GM18502 (cell line): ENCODE data around the gene WDR20.
"Not testable (repeated sequence)": the region's sequence is repeated elsewhere in the genome, so short reads cannot be mapped to it uniquely, and the experiment has no call there.

Experiments
- ATAC-seq: cut with Tn5 transposase; IDR thresholded peaks from one replicate; pipeline ENCODE4 v1.9.1; 2021; ENCODE audit warnings: mild to moderate bottlenecking; ENCODE audit not compliant: unreplicated experiment, poor library complexity

Gene WDR20

DNA sequence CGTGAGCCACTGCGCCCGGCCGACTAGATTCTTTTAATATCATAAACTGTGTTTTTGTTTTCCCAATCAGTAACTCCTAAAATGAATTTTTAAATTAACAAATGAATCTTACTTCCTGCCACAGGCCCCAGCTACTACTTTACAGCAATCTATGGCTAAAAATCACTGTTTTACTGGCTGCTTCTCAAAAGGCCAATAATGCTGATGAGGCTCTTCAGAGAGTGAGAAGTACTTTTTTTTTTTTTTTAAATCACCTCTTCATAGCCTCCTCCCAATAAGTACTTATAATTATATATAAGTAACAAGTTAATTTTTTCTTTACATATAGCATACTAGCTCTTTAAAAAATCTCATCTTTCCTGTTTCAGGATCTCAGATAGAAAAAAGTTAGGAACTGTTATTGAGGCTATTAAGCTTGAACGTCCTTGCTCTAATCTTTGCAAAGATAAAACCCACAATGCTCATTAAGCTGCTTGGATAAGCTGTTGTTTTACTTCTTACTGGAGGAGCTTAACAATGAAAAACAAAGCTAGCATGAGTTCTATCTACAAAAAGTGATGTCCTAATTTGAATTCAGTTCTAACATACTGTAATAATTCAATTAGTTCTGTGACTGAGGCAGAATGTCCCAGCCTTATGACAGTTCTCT, 12.8 kb upstream of the WDR20 start:
- ATAC-seq = no peak

DNA sequence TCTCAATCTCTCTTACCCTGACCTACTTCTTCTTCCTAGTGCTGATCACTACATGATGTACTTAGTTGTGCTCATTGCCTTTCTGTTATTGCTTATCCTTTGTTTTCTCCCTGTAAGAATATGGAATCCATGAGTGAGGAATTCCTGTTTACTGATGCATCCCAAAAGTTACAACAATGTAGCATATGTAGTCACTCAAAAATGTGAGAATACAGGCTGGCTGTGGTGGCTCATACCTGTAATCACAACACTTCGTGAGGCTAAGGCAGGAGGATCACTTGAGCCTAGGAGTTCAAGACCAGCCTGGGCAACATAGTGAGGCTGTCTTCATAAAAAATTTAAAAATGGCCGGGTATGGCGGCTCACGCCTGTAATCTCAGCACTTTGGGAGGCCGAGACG, 8.0 kb upstream of the WDR20 start:
- ATAC-seq = no peak

DNA sequence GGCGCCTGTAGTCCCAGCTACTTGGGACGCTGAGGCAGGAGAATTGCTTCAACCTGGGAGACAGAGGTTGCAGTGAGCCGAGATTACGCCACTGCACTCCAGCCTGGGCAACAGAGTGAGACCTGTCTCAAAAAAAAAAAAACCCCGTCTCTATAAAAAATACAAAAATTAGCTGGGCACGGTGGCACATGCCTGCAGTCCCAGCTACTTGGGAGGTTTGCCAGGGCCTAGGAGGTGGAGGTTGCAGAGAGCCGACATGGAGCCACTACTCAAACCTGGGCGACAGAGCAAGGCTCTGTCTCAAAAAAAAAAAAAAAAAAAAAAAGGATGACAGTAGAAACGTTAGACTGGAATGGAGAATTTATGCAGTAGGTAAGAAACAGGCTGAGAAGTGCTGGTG, 5.7 kb upstream of the WDR20 start:
- not testable (repeated sequence) for ATAC-seq

DNA sequence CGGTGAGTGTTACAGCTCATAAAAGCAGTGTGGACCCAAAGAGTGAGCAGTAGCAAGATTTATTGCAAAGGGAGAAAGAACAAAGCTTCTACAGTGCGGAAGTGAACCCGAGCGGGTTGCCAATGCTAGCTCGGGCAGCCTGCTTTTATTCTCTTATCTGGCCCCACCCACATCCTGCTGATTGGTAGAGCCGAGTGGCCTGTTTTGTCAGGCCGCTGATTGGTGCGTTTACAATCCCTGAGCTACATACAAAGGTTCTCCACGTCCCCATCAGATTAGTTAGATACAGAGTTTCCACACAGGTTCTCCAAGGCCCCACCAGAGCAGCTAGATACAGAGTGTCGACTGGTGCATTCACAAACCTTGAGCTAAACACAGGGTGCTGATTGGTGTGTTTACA, 5.0 kb upstream of the WDR20 start:
- ATAC-seq = not testable (repeated sequence)

DNA sequence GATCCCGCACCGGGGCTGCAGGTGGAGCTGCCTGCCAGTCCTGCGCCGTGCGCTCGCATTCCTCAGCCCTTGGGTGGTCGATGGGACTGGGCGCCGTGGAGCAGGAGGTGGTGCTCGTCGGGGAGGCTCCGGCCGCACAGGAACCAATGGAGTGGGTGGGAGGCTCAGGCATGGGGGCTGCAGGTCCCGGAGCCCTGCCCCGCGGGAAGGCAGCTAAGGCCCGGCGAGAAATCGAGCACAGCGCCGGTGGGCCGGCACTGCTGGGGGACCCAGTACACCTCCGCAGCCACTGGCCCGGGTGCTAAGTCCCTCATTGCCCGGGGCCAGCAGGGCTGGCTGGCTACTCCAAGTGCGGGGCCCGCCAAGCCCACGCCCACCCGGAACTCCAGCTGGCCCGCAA, 4.2 kb upstream of the WDR20 start:
- not testable (repeated sequence) for ATAC-seq

DNA sequence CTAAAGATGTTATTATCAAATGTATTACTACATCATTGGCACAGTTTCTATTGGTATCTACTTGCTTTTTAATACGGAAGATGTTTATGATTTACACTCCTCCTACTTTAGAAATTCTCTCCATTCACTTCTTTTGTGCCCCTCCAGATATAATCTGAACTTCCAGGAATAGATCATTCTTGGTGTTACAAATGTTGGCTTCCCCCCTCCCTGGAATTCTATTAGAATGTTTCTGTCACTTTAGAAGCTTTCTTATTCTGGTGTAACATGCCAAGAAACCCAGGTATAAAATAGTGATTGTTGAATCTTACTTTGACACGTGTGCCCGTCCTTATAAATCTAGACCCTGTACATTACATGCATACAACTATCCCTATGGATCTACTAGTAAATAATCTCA, 1.2 kb upstream of the WDR20 start:
- ATAC-seq = no peak

DNA sequence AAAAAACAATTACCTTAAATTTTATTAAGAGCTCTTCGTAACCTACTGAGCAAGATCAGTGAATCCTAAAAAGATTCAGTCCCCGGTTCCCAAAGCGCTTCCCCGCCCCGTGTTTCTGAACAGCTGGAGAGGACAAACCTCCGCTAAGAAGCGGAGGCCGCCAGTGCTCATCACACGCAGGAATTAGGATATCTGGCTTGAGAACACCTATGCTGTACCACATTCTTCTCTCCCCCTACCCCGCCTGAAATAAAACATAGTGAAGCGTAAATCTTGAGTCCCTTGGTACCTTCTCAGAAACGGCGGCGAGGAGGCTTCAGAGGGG, 774 bp upstream of the WDR20 start:
- ATAC-seq = no peak

DNA sequence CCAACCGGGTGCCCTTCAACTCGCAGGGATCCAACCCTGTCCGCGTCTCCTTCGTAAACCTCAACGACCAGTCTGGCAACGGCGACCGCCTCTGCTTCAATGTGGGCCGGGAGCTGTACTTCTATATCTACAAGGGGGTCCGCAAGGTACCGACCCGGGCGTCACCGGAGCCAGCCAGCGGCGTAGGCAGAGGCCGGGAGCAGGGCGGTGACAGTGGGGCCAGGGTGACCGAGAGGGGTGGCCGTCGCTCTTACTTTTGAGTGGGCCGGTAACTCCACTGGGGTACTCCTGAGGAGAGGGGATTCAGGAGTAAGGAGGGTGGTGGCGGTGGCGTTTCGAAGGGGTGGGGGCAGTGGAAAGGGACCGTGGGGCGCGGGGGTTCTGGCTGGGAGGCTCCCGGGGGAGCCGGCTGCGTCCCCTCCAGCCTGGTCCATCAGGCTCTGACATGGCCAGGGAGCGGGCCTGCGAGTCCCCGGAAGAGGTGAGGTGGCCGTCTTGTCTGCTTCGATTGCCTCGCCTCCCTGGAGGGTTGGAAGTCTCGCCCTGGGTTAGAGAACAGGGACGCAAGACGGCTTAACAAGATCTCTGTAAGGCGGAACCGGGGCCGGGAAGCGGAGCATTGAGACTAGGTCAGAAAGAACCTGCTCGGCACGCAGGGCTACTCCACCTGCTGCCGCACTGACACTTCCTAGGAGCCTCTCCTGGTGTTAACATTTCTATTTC, 491 bp downstream of the WDR20 start:
- ATAC-seq = peak; percentile 21

DNA sequence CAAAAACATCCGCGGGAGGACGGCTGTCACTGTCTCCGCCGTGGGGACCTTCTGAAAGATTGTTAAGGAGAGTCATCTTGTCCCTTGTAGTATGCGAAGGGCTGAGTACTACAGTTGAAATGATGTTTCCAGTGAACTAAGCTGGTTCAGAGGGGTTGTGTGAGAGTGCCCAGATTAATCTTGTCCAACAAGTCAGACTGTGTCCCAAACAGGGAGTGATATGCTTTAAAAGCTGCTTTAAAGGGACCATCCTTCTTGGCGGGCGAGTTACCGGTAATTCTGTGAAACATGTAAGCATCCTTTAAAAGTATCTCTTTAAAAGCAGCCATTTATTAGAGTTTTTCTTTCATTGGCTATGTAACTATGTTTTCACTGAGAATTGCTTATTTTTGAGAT, 1.1 kb downstream of the WDR20 start:
- ATAC-seq = no peak

DNA sequence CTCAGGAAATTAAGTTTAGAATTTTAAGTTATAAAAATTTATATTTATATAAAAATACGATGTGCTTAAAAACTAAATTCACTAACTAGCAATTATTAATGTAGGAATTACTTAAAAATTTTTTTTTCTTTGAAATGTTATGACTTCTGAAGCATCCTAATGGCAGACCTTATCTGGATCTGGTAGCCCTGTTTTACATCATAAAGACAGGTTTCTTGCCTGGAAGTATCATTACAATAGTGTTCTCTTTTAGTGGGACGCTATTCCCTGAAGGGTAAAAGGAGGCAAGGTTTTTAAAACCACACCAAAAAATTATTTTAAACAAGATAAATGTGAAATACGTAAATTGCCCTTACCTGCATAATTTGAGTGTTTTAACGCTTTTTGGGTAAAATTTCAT, 2.1 kb downstream of the WDR20 start:
- no peak for ATAC-seq

DNA sequence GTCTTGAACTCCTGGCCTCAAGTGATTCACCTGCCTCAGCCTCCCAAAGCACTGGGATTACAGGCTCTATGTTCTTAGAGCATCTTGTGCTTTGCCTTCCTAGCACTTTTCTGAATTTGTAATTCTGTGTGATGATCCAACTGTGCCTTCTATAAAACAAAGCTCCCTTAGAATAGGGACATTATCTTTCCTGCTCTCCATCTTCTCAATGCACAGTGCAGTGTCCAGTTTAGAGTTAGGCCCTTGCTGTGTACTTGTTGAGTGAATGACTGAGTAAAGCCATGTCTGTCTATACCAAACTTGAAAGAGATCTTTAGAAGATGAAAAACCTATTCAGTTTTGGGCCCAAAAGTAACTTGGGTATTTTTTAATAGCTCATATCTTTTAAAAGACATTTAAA, 5.2 kb downstream of the WDR20 start:
- no peak for ATAC-seq

DNA sequence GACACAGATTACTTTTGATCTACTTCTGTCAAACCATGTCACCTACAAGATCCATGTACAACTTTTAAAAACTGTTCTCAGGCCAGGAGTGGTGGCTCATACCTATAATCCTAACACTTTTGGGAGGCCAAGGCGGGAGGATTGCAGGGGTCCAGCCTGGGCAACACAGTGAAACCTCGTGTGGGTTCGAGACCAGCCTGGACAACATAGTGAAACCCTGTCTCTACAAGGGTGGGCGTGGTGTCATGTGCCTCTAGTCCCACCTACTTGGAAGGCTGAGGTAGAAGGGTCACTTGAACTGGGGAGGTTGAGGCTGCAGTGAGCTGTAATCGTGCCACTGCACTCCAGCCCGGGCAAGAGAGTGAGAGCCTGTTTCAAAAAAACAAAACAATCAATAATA, 5.7 kb downstream of the WDR20 start:
- ATAC-seq = no peak

DNA sequence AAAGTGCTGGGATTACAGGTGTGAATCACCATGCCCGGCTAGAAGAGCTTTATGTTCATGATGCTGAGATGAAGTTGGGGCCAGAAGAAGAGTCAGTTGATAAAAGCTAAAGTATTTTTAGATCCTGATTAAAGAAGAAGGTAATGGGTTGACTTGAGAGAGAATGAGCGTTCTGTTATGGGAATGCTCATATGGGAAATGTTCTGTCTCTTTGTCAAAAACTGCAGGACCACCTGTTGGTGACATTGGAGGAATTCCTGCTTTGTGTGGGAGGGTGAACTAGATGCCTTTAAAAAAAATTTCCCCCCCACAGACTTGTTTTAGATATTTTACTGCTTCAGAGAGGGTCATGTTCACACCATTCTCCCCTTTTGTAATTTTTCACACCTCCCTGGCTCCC, 6.7 kb downstream of the WDR20 start:
- no peak for ATAC-seq

DNA sequence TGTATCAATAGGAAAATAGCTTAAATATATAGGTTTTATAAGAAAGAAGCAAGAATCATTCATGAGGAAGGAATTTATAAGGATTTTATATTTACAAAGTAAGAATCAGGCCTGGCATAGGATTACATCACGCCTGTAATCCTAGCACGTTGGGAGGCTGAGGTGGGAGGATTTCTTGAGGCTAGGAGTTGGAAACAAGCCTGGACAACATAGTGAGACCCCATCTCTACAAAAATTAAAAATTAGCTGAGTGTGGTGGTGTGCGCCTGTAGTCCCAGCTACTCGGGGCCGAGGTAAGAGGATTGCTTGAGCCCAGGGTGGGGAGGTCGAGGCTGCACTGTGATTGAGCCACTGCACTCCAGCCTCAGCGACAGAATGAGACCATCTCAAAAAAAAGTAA, 10.4 kb downstream of the WDR20 start:
- no peak for ATAC-seq

DNA sequence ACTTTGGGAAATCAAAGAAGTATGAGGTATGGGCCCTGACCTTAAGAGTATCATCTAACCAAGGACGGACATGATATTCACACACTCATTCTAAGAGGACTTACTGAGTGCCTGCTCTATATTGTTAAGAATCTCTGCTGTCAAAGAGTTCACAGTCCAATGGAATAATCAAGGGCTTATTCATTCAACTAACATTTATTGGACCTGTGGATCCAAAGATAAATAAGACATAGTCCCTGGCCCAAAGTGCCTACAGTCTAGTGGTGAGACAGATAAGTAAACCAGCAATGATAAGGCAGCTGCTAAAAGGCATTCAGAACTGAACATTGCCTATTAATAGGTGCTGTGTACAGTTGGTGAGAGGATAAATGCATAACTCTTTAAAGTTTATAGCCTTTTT, 11.0 kb downstream of the WDR20 start:
- no peak for ATAC-seq

DNA sequence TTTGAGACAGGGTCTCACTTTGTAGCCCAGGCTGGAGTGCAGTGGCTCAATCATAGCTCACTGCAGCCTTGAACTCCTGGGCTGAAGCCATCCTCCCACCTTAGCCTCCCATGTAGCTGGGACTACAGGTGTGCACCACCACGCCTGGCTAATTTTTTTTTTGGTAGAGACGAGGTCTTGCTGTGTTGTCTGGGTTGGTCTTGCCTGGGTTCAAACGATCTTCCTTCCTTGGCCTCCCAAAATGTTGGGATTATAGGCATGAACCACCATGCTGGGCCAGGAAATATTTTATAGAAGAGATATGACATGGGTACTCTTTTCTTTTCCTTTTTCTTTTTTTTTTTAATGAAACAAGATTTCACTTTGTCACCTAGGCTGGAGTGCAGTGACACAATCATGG, 11.7 kb downstream of the WDR20 start:
- not testable (repeated sequence) for ATAC-seq

DNA sequence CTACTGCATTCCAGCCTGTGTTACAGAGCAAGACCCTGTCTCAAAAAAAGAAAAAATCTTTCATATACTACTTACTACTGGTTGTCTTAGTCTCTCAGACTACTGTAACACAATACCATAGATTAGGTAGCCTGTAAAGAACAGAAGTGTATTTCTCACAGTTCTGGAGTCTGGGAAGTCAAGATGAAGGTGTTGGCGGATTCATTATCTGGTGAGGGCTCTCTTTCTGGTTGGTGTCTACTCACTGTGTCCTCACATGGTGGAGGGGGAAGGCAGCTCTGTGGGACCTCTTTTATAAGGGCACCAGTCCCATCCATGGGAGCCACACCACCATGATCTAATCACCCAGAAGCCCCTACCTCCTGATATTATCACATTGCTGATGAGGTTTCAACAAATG, 14.4 kb downstream of the WDR20 start:
- ATAC-seq = no peak

DNA sequence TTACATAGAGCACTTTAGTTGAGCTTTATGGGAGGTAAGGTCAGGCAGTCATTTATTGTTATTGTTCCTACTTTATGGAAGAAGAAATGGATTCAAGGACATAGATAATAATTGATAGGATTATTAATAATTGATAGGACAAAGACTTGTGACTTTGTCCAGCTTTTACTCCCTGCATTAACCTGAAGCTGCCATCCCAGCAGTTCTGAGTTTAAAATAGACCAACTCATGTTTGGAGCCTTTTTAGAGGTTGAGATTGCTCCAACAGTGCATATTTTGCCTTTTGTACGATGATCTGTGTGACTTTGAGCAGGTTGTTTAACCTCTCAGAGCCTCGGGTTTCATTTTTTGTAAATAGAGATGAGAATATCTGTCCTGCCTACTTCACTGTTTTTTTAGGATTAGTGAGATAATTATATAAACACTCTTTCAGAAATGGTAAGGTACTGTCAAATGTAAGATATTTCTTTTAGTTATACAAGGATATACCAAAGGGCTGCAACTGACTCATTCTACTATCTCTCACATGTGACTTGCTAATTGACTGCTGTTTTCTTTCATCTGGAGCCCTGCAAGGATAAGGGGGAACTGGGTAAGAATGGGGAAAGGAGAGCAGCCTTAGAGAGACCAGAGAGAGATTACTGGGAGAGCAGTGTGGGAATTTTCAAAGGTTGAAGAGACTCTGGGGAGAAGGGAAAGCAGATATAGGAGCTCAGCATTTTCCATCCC, 15.3 kb downstream of the WDR20 start:
- no peak for ATAC-seq

DNA sequence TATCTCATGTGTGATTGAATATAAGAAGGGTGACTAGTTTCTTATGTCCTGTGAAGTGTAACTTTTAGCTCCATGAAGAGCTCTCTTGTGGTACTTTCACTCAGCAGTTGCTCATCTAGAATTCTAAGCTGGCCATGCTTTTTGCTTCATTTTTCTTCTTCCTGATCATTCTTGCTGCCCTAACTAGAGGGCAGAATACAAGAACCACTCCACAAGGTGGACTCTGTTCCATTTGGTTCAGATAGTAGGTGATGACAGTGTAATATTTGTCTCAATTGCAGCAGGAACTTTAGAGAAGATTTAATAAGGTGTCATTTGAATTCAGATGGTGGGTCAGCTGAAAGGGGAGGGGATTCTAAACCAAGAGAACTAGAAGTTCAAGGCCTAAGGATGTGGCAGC, 17.6 kb downstream of the WDR20 start:
- ATAC-seq = no peak

DNA sequence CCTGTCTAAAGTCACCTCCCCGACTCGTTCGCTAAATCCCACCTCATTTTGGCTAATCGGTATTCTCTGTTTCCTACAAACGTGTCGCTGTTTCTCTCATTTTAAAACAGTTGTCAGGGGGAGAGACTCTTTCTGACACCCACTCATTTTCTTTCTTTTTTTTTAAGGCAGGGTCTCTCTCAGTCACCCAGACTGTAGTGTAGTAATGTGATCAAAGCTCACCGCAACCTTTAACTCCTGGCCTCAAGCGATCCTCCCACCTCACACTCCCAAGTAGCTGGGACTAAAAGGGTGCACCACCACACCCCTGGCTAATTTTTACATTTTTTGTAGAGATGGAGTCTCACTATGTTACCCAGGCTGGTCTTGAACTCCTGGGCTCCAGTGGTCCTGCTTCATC, 19.1 kb downstream of the WDR20 start:
- no peak for ATAC-seq

DNA sequence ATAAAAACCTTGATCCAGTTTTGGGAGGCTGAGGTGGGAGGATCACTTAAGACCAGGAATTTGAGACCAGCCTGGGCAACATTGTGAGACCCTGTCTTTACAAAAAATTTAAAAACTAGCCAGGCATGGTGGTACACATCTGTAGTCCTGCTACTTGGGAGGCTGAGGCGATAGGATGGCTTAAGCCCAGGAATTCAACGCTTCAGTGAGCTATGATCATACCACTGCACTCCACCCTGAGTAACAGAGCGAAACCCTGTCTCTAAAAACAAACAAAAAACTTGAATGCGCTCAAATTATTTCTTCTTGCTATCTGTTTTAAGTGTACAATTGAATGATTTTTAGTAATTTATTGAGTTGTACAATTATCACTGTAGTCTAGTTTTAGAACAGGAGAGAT, 20.1 kb downstream of the WDR20 start:
- no peak for ATAC-seq

DNA sequence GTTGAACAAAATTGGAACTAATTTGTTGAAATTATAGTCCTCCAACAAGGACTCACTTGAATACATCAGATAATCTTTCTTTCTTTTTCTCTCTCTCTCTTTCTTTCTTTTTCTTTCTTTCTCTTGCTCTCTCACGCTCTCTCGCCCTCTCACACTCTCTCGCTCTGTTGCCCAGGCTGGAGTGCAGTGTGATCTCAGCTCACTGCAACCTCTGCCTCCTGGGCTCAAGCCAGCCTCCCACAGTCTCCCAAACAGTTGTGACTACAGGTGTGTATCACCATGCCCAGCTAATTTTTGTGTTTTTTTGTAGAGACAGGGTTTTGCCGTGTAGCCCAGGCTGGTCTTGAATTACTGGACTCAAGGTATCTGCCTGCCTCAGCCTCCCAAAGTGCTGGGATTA, 22.8 kb downstream of the WDR20 start:
- ATAC-seq = no peak
